ENCODE results near the gene ADAMTS12.

DNA sequence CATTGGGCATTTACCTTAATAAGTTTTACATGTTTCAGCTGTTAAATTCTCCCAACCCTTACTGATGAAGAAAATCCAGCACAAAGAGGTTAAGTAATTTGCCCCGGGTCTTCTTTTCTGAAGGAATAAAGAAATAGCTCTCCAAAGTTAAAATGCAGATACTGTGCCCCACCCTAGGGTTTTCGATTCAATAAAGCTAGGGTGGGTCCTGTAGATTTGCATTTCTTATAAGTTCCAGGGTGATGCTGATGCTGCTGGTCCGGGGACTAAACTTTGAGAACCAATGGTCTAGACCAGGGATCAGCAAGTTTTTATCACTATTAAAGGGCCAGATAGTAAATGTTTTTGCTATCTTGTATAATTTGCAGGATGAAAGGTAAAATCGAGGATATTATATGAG, 156.7 kb downstream of the ADAMTS12 start:
- TF ChIP-seq CTCF (IDR thresholded peaks at IDR 0.05; ENCODE audit: control extremely low read depth in 1 of 3, insufficient read depth in 1 of 3, low read depth in 1 of 3, low read length in 3 of 3) (no peak), SUZ12 (IDR thresholded peaks at IDR 0.05; ENCODE audit: low read length) (no peak)

All from H1 (cell line).